ENCODE data around the gene NRG2.

Gene NRG2

GRCh38 chr5:140004174-140004573, 38.9 kb downstream of the NRG2 start:
- no peak for DNase-seq

GRCh38 chr5:140003519-140003918, 39.6 kb downstream of the NRG2 start:
- DNase-seq = no peak

- DNase-seq = no peak
Measured at GRCh38 chr5:140000332-140000731, 42.8 kb downstream of the NRG2 start.

DNA sequence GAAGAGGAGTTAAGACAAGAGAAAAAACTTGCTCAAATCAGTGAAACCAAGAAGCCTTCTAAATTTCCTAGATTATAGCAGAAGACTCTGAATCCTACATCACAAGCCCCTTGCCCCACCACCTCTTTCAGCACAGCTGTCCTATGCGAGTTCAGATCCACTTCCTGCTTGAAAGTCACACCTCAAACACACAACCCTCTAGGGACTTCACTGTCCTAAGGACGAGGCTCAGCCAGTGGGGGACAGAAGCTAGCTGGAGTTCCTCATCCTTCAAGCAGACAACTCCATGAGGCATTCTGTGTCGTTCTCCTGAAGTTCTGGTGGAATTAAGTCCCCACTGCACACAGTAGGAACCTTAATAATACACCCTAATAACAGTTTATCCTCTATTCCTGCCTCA, 44.3 kb downstream of the NRG2 start:
- no peak for DNase-seq

DNA sequence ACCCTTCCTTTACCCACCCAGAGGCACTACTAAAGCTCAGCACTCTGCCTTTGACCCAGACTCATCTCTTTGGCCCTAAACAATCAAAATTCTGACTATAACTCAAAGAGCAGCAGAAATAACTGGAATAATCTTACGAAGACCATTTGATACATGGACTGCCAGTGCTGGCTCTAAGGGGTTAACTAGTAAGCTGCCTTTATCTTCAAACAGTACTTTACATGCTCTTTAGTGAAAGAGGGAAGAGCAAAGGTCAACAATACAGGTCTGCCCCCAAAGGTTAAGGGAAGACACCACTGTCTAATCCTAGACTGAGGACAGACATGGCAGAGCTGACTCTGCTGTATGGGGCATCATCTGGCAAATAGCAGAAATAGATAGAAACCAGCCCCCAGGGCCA, 45.8 kb downstream of the NRG2 start:
- DNase-seq = no peak

DNA sequence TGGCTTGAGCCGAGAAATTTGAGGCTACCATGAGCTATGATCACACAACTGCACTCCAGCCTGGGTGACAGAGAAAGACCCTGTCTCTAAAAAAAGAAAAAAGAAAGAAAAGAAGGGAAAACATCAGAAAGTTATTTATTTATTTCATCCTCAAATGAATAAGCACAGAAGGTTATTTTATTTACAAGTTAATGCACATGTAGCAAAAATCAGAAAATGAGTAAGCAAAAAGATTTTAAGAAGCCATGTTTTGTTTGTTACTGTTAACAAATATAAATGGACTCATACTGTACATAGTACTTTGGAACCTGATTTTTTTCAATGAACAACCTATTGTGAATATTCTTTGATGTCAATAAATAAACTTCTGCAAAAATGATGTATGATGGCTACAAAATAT, 47.2 kb downstream of the NRG2 start:
- no peak for DNase-seq

DNA sequence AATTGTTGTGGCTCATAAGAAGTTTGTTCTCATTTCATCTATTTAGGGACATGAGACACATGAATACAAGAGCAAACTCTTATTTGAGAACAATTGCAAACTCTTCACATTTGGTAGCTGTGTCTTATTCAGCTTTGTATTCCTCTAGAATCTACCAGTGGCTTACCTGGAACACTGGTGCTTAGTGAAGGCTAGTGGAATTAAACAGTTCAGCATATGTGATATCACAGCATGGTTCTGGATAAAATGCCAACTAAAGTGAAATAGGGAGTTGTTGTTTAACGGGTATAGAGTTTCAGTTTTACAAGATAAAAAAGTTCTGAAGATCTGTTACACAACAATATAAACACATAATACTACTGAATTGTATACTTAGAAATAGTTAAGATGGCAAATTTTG, 48.9 kb downstream of the NRG2 start:
- no peak for DNase-seq

- no peak for DNase-seq
Measured at GRCh38 chr5:139985733-139986132, 57.4 kb downstream of the NRG2 start.

DNA sequence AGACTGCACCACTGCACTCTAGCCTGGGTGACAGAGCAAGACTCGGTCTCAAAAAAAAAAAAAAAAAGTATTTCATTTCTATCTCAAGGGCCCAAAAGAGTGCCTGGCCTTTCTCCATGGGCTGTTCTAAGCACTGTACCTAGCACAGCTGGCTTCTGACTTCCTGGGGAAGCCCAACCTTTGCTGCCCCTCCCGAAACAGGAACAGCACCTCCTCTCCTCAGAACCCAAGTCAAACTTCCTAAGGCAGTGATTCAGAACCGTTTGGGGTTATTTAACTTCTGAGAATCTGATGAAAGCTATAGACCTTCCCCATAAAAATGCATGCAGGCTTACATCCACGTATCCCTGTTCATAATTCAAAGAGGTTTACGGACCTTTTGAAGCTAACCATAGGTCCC, 57.8 kb downstream of the NRG2 start:
- no peak for DNase-seq

- no peak for DNase-seq
Measured at GRCh38 chr5:139984816-139985215, 58.3 kb downstream of the NRG2 start.

DNA sequence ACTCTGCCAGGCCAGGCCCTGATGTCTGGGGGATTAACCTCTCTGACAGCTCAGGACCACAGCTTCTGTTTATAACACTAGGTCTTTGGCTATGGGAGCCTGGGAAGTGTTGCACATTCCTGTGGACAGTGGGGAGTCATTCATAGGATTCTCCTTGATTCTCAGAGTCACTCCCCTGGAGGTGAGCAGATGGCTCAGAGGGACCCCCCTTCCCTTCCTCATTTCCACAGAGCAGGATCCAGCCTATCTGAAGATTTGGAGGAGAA, 60.2 kb downstream of the NRG2 start:
- no peak for DNase-seq

- no peak for DNase-seq
Measured at GRCh38 chr5:139982157-139982974, 60.7 kb downstream of the NRG2 start.

- DNase-seq = no peak
Measured at GRCh38 chr5:139980765-139981164, 62.3 kb downstream of the NRG2 start.

DNA sequence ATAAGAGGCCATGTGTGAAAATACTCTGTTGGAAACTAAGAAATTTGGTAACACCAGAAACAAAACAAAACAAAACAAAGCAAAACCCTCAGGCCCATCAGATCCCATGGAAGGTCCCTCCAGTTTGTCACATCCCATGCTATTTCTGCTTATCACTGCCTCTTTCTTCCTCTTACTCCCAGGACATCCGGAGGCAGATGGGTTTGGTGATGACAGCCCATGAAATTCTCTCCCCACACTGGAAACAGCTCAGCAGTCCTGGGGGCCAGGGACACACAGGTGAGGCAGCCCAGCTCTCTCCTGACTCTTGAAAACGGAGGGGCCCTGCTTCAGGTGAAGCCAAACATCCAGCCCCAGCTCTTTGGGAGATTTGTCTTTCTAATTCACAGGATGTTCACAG, 63.2 kb downstream of the NRG2 start:
- no peak for DNase-seq

- DNase-seq = no peak
Measured at GRCh38 chr5:139979518-139979917, 63.6 kb downstream of the NRG2 start.

DNA sequence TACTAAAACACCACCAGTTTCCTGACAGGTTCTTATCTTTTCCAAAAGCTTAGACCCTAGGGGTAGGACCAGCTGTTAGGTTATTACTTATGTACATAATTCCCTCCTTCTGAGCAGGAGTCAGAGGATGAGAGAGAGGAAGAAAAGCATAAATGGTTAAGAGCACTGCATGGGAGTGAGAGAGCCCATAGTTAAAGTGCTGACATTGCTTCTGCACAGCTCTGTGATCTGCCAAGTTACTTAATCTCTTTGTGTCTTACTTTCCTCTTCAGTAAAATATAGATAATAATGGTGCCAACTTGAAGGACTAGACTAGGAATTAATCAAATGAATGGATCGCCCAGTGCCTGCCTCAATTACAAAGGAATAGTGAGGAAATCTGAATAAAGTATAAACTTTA, 66.4 kb downstream of the NRG2 start:
- DNase-seq = no peak

DNA sequence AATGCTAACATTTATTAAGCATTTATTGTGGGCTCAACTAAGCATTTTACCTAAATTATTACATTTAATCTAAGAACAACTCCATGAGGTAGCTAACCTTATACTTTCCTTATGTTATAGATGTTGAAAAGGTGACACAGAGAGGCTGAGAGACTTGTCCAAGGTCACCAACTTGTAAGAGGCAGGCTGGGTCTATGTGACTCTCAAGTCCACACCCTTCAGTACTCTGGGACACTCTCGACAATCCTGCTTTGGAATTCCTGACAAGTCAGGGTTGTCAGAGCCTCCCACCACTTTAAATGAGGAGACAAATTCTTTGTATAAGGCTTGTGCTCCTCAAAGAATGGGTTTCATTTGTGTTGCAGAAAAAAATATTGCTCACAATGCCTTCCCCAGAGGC, 67.2 kb downstream of the NRG2 start:
- DNase-seq = no peak

DNA sequence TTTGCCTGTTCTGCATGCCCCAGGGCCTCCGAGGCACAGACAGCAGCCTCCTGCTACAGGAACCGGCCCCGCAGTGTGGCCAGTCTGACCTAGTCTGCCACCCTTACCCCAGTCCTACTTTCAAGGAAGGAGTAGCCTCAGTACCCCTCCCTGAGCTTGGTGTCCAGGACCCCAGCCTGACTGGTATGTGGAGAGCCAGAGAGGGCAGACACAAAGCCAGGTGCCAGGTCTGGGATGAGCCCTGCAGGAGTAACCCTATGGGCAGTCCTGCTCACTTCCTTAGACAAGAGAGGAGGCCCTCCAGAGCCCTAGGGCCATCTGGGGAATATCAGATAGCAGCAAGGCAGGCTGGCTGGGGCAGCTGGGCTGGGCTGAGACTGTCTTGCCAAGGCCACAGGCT, 67.8 kb downstream of the NRG2 start:
- no peak for DNase-seq

DNA sequence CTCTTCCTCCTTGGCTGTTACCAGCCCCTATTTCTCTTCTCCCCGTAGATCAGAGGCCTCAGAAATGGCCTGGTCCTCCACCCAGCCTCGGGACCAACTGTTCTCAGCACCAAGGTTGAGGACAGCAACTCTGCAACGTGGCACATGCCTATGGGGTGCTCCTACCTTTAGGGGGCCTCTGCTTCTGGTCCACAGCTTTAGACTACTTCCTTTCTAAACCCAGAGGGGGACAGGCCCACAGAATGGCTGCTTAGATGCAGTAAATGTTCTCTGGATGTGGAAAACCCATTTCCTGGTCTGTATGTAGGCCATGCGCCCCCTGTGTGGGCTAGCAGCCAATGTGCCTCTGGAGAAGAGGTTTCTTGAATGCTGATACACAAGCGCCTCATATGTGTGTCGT, 68.4 kb downstream of the NRG2 start:
- no peak for DNase-seq

- no peak for DNase-seq
Measured at GRCh38 chr5:139971202-139971725, 71.8 kb downstream of the NRG2 start.

- DNase-seq = no peak
Measured at GRCh38 chr5:139969318-139969717, 73.8 kb downstream of the NRG2 start.

GRCh38 chr5:139968547-139969261, 74.4 kb downstream of the NRG2 start:
- peak; percentile 94 for DNase-seq

DNA sequence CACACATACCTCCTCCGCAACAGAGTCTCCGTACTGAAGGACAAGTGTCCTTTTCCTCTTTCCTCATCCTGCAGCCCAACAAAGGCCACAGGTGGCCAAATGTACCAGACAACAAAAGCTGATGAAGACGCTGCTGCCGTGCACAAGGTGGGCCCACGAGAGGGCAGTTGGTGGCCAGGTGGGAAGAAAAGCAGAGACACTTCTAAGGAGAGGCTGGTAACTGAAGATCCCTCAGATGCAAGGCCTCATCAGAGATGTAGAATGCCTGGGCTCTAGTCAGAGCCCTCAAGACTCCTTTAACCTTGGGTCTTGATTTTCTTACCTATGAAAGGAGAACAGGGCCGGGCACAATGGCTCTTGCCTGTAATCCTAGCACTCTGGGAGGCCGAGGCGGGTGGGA, 75.7 kb downstream of the NRG2 start:
- DNase-seq = no peak

DNA sequence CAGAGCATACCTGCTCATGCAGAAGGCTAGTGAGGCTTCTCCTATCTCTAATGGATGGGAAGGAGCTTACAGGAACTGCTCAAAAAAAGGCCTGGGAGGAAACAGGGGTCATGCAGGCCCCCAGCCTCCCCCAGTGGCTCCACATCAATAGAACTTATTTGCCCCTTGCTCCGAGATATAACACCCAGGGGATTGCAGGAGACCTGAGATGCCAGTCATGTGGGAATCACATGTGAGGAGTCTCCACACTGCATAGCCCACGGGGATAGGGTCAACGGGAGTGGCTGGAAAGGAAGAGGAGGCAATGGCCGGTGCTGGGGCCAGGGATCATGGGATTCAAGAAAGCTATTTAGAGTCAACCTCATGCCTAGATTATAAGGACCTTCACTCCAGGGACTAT, 76.2 kb downstream of the NRG2 start:
- no peak for DNase-seq

Measured in activated CD4-positive, alpha-beta T cell treated with anti-CD3 and anti-CD28 coated beads for 48 hours (primary cell).